ENCODE data around the gene SLC44A3.
"Not testable (repeated sequence)": the region's sequence is repeated elsewhere in the genome, so short reads cannot be mapped to it uniquely, and the experiment has no call there.

Gene SLC44A3

GRCh38 chr1:94926126-94926914, 106.2 kb downstream of the SLC44A3 start:
- no peak for TF ChIP-seq POLR2A (IDR thresholded peaks at IDR 0.05; ENCODE audit: low read depth, low read length)
- no peak for FAIRE-seq
- no peak for DNase-seq (ENCODE audit: insufficient read length, low spot score)

- DNase-seq (ENCODE audit: insufficient read length, low spot score) (peak; percentile 83), FAIRE-seq (no peak)
- peak; percentile 96 for TF ChIP-seq POLR2A (IDR thresholded peaks at IDR 0.05; ENCODE audit: low read depth, low read length)
Observed at GRCh38 chr1:94926915-94927404, 106.8 kb downstream of the SLC44A3 start, which contains the start of gene CNN3. CNN3 (minus strand) TSS chr1:94927110; CDS start chr1:94926894, 216 bp downstream.

- DNase-seq (ENCODE audit: insufficient read length, low spot score), result no peak
- no peak for TF ChIP-seq POLR2A (IDR thresholded peaks at IDR 0.05; ENCODE audit: low read depth, low read length)
- FAIRE-seq, result no peak
Observed at GRCh38 chr1:94927405-94928175, 107.4 kb downstream of the SLC44A3 start.

- no peak for FAIRE-seq
- no peak for TF ChIP-seq POLR2A (IDR thresholded peaks at IDR 0.05; ENCODE audit: low read depth, low read length)
- no peak for DNase-seq (ENCODE audit: insufficient read length, low spot score)
Observed at GRCh38 chr1:94928293-94928939, 108.3 kb downstream of the SLC44A3 start.

- no peak for TF ChIP-seq POLR2A (IDR thresholded peaks at IDR 0.05; ENCODE audit: low read depth, low read length)
- FAIRE-seq, result no peak
- no peak for DNase-seq (ENCODE audit: insufficient read length, low spot score)
Observed at GRCh38 chr1:94929351-94930217, 109.4 kb downstream of the SLC44A3 start.

- DNase-seq (ENCODE audit: insufficient read length, low spot score), result no peak
- no peak for FAIRE-seq
- TF ChIP-seq POLR2A (IDR thresholded peaks at IDR 0.05; ENCODE audit: low read depth, low read length), result no peak
Observed at GRCh38 chr1:94931254-94931841, 111.2 kb downstream of the SLC44A3 start.

- FAIRE-seq (no peak), DNase-seq (ENCODE audit: insufficient read length, low spot score) (no peak)
- TF ChIP-seq POLR2A (IDR thresholded peaks at IDR 0.05; ENCODE audit: low read depth, low read length), result no peak
Observed at GRCh38 chr1:94934551-94934950, 114.4 kb downstream of the SLC44A3 start.

GRCh38 chr1:94935034-94935433, 114.9 kb downstream of the SLC44A3 start:
- no peak for FAIRE-seq
- DNase-seq (ENCODE audit: insufficient read length, low spot score), result no peak
- no peak for TF ChIP-seq POLR2A (IDR thresholded peaks at IDR 0.05; ENCODE audit: low read depth, low read length)

- no peak for DNase-seq (ENCODE audit: insufficient read length, low spot score)
- no peak for FAIRE-seq
- TF ChIP-seq POLR2A (IDR thresholded peaks at IDR 0.05; ENCODE audit: low read depth, low read length), result no peak
Observed at GRCh38 chr1:94935476-94935875, 115.3 kb downstream of the SLC44A3 start.

GRCh38 chr1:94936861-94937620, 116.9 kb downstream of the SLC44A3 start:
- peak; percentile 45 for FAIRE-seq
- DNase-seq (ENCODE audit: insufficient read length, low spot score), result no peak
- TF ChIP-seq POLR2A (IDR thresholded peaks at IDR 0.05; ENCODE audit: low read depth, low read length), result no peak

- TF ChIP-seq POLR2A (IDR thresholded peaks at IDR 0.05; ENCODE audit: low read depth, low read length), result no peak
- FAIRE-seq (no peak), DNase-seq (ENCODE audit: insufficient read length, low spot score) (no peak)
Observed at GRCh38 chr1:94937820-94938219, 117.7 kb downstream of the SLC44A3 start.

GRCh38 chr1:94940738-94941137, 120.6 kb downstream of the SLC44A3 start:
- no peak for TF ChIP-seq POLR2A (IDR thresholded peaks at IDR 0.05; ENCODE audit: low read depth, low read length)
- DNase-seq (ENCODE audit: insufficient read length, low spot score), result no peak
- no peak for FAIRE-seq

- FAIRE-seq, result not testable (repeated sequence)
Observed at GRCh38 chr1:94941480-94941879, 121.3 kb downstream of the SLC44A3 start.

More at GRCh38 chr1:94941480-94941879, 121.3 kb downstream of the SLC44A3 start:
- DNase-seq (ENCODE audit: insufficient read length, low spot score), result not testable (repeated sequence)
